NK-92 (cell line): ENCODE results near the gene ANKRD7.
"Not testable (repeated sequence)": the region's sequence is repeated elsewhere in the genome, so short reads cannot be mapped to it uniquely, and the experiment has no call there.

ENCODE experiments used
- DNase-seq: peaks from one replicate; lab custom pipeline; 2025; ENCODE audit not compliant: unreplicated experiment; lab: John Stamatoyannopoulos, UW

The ANKRD7 gene

GRCh38 chr7:118233799-118234198 is 9.3 kb downstream of the ANKRD7 start:
- DNase-seq: no peak

GRCh38 chr7:118239014-118239413 is 14.5 kb downstream of the ANKRD7 start:
- DNase-seq: no peak

- not testable (repeated sequence) for DNase-seq
Observed at GRCh38 chr7:118240320-118240719, 15.8 kb downstream of the ANKRD7 start.

- no peak for DNase-seq
Observed at GRCh38 chr7:118243695-118244094, 19.2 kb downstream of the ANKRD7 start.

- no peak for DNase-seq
Observed at GRCh38 chr7:118245267-118246040, 20.9 kb downstream of the ANKRD7 start.

- DNase-seq: no peak
Observed at GRCh38 chr7:118250860-118251494, 26.5 kb downstream of the ANKRD7 start.

- DNase-seq: no peak
Observed at GRCh38 chr7:118252087-118252486, 27.6 kb downstream of the ANKRD7 start.

- no peak for DNase-seq
Observed at GRCh38 chr7:118259115-118259514, 34.6 kb downstream of the ANKRD7 start.

GRCh38 chr7:118264836-118265235 is 40.3 kb downstream of the ANKRD7 start:
- DNase-seq: no peak

GRCh38 chr7:118280319-118281012 is 56.0 kb downstream of the ANKRD7 start:
- DNase-seq: no peak

GRCh38 chr7:118281196-118281595 is 56.7 kb downstream of the ANKRD7 start:
- no peak for DNase-seq

- DNase-seq: no peak
Observed at GRCh38 chr7:118285358-118285757, 60.9 kb downstream of the ANKRD7 start.

GRCh38 chr7:118286131-118286530 is 61.6 kb downstream of the ANKRD7 start:
- no peak for DNase-seq

GRCh38 chr7:118288098-118288497 is 63.6 kb downstream of the ANKRD7 start:
- DNase-seq: no peak

- DNase-seq: no peak
Observed at GRCh38 chr7:118289476-118289875, 65.0 kb downstream of the ANKRD7 start.
